ENCODE results near the gene TMIGD3. TPM values are rescaled to one million over a fixed set of nuclear protein-coding genes. Genes with fewer than 3 reads are reported as not detected.

TMIGD3 gene
- total and polyA plus RNA-seq, 10 donors = 1.6 to 33.4 (median 10.6) TPM

GRCh38 chr1:111461765-111462164 lies 41.7 kb downstream of the TMIGD3 start:
- DNase-seq = no peak
- H3K36me3 ChIP-seq = peaks cover 0 to 86% (median 62%) of the 10 kb centered on the region in 6 donors
- H3K4me3 ChIP-seq = no peak overlapping the region
- 92 to 99% (median 98%) methylated on average over 6 of the region's 6 CpGs for WGBS, 5 donors
- H3K9me3 ChIP-seq = no peaks in the 10 kb centered on the region
- H3K27me3 ChIP-seq (replicated peaks in 1 of 7) = no peaks in the 10 kb centered on the region
- no peak overlapping the region for H3K27ac ChIP-seq
- H3K4me1 ChIP-seq = no peaks in the 10 kb centered on the region
- TF ChIP-seq POLR2AphosphoS5 (IDR thresholded peaks at IDR 0.05) (no peak), POLR2A (IDR thresholded peaks at IDR 0.05) (no peak)
- TF ChIP-seq, protein P1, sequence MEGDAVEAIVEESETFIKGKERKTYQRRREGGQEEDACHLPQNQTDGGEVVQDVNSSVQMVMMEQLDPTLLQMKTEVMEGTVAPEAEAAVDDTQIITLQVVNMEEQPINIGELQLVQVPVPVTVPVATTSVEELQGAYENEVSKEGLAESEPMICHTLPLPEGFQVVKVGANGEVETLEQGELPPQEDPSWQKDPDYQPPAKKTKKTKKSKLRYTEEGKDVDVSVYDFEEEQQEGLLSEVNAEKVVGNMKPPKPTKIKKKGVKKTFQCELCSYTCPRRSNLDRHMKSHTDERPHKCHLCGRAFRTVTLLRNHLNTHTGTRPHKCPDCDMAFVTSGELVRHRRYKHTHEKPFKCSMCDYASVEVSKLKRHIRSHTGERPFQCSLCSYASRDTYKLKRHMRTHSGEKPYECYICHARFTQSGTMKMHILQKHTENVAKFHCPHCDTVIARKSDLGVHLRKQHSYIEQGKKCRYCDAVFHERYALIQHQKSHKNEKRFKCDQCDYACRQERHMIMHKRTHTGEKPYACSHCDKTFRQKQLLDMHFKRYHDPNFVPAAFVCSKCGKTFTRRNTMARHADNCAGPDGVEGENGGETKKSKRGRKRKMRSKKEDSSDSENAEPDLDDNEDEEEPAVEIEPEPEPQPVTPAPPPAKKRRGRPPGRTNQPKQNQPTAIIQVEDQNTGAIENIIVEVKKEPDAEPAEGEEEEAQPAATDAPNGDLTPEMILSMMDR (IDR thresholded peaks at IDR 0.05 in 8 of 11, conservative IDR thresholded peaks at IDR 0.05 in 3 of 11) = no peak
- intact Hi-C loops (cut with DNase I; ENCODE audit: low total_unique reads) = no loop called here

- 83 to 93% (median 90%) methylated on average over 3 of the region's 3 CpGs for WGBS, 5 donors
- intact Hi-C loops (cut with DNase I; ENCODE audit: low total_unique reads) = no loop called here
Measured at GRCh38 chr1:111455642-111456031, 47.8 kb downstream of the TMIGD3 start.

DNA sequence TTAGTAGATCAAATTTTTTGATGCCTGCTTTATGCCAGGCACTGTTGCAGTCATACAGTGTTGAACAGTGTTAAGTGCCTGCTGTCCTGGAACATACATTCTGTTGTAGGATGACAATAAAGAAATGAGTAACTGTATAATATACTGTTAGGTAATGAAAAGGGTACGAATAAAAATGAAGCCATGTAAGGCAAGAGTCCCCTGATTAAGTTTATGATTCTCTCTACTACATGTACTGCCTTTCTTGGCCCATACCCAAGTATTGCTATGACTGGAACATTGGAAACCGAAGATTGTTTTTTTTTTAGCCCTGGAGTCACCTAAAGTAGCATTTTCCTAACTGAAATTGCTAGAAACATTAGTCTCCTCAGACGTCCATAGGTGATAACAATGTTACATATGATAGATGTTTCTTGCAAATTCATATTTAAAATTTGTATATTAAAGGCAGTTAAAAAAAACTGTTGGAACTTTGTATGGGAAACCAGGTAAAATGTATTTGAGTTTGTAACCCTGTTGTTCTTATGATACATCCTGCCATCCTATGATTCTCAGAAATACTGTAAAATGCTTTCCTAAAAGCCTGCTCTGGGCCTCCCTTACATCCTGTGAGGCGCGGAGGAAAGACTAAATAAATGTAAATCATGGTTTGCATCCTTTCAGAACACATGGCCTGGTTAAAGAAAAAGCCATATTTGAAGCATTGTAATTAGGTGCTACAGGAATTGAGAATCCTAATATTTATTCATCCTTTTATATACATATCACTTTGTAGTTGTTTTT lies 48.4 kb downstream of the TMIGD3 start:
- WGBS, 5 donors = 59 to 71% (median 67%) methylated on average over 5 of the region's 5 CpGs
- intact Hi-C loops (cut with DNase I; ENCODE audit: low total_unique reads) = no loop called here
- TF ChIP-seq POLR2A (IDR thresholded peaks at IDR 0.05) = no peak
- TF ChIP-seq, protein P1 (IDR thresholded peaks at IDR 0.05 in 8 of 11, conservative IDR thresholded peaks at IDR 0.05 in 3 of 11) = no peak
- TF ChIP-seq POLR2AphosphoS5 (IDR thresholded peaks at IDR 0.05) = no peak
- Histone ChIP-seq H3K4me1 (peaks cover 26 to 62% (median 53%) of the 10 kb centered on the region in 6 donors), H3K36me3 (peaks cover 0 to 90% (median 59%) of the 10 kb centered on the region in 6 donors), H3K4me3 (no peak overlapping the region), H3K27me3 (replicated peaks in 1 of 7) (no peaks in the 10 kb centered on the region), H3K27ac (no peak overlapping the region), H3K9me3 (no peaks in the 10 kb centered on the region)
- DNase-seq = no peak

More at GRCh38 chr1:111455642-111456031, 47.8 kb downstream of the TMIGD3 start:
- peaks cover 20 to 56% (median 47%) of the 10 kb centered on the region in 6 donors for H3K4me1 ChIP-seq
- H3K9me3 ChIP-seq = no peaks in the 10 kb centered on the region
- TF ChIP-seq POLR2A (IDR thresholded peaks at IDR 0.05) = no peak
- TF ChIP-seq, protein P1 (IDR thresholded peaks at IDR 0.05 in 8 of 11, conservative IDR thresholded peaks at IDR 0.05 in 3 of 11) = no peak
- no peak for TF ChIP-seq POLR2AphosphoS5 (IDR thresholded peaks at IDR 0.05)
- no peak overlapping the region for H3K4me3 ChIP-seq
- H3K27ac ChIP-seq = no peak overlapping the region
- H3K36me3 ChIP-seq = peaks cover 0 to 95% (median 64%) of the 10 kb centered on the region in 6 donors
- no peak for DNase-seq
- H3K27me3 ChIP-seq (replicated peaks in 1 of 7) = no peaks in the 10 kb centered on the region

DNA sequence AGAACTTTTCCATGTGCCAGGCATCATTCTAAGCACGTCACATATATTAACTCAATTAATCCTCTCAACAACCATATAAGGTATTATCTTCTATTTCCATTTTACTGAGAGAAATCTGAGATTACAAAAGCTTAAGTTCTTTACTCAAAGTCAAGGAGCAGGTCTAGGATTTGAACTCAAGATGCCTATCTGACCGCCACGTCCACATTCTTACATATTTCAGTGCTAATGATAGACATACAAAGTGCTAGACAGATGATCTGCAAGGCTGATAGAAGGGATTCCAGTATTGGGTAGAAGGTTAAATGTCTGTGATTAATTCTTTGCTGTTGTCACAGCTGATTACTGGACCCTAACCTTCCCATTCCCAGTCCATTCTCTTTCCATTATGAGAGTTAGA lies 49.7 kb downstream of the TMIGD3 start:
- peaks cover 27 to 68% (median 56%) of the 10 kb centered on the region in 6 donors for H3K4me1 ChIP-seq
- intact Hi-C loops (cut with DNase I; ENCODE audit: low total_unique reads) = no loop called here
- H3K27me3 ChIP-seq (replicated peaks in 1 of 7) = no peaks in the 10 kb centered on the region
- TF ChIP-seq POLR2A (IDR thresholded peaks at IDR 0.05) (no peak), POLR2AphosphoS5 (IDR thresholded peaks at IDR 0.05) (no peak)
- TF ChIP-seq, protein P1 (IDR thresholded peaks at IDR 0.05 in 8 of 11, conservative IDR thresholded peaks at IDR 0.05 in 3 of 11) = no peak
- no peak overlapping the region for H3K27ac ChIP-seq
- WGBS, 5 donors = 89 to 94% (median 92%) methylated on average over 3 of the region's 3 CpGs
- H3K9me3 ChIP-seq = no peaks in the 10 kb centered on the region
- no peak for DNase-seq
- no peak overlapping the region for H3K4me3 ChIP-seq
- peaks cover 0 to 76% (median 46%) of the 10 kb centered on the region in 6 donors for H3K36me3 ChIP-seq
